ELF-1 (cell line): Measurements from ENCODE around the gene CFAP47.
"Not testable (repeated sequence)": the region's sequence is repeated elsewhere in the genome, so short reads cannot be mapped to it uniquely, and the experiment has no call there.

Experiments
- DNase-seq: peaks from one replicate; pipeline ENCODE4 v3.0.0-alpha.2; 2016; ENCODE audit warnings: low read depth, low spot score

CFAP47 gene, protein sequence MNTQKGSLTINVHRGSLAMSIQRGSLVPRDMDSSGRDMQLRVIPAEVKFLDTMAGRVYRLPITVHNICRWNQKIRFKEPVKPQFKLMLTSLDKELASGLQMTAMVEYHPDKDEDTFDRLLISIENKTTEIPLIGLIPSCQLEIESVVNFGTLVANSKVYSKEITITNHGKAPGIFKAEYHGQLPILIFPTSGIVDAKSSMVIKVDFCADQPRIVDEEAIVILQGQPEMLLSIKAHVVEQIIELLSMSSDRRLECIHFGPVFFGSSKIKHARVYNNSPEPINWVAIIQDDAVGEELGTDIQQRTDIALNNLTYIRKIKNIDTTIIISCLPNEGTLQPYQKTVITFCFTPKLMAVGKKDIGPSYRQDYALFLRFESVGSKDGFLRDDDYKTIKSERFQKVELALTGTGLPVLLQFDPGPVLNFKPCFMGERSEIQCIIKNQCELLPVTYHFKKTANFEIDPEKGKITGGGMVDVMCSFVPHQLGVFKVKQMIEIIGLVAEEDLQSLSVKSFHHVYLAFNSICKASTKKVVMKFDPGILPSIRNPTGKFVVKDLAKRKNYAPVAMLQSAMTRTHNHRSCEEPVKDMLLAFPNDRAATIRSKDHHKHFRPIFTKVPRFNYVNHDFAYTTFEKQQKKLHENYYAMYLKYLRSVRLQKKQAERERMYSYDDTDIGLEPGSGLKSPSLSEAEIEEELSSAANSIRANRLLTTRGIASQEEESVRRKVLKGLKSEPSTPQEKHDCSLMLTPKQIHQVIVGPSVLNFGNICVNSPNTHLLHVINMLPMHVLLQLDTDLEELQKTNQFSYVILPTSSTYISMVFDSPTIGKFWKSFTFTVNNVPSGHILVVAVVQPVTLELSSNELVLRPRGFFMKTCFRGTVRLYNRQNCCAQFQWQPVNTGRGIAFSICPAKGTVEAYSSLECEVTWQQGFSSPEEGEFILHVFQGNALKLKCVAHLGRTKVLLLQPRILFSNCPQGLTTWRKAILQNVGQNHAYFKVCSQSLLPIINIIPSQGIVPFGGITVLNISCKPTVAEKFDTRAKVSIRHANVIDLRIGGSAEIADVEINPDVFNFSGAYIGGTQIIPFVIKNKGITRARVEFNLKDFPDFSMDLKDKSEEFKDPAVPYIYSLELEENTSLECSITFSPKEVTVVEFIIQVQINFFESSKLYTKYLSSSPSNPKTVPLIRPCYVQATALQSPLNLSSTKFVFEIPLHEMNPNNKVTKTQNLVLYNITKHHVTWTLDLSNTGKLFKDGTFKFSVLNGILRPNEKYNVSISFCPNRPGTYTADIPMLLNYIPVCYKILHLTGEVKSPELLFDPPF (N-terminal part only)

DNA sequence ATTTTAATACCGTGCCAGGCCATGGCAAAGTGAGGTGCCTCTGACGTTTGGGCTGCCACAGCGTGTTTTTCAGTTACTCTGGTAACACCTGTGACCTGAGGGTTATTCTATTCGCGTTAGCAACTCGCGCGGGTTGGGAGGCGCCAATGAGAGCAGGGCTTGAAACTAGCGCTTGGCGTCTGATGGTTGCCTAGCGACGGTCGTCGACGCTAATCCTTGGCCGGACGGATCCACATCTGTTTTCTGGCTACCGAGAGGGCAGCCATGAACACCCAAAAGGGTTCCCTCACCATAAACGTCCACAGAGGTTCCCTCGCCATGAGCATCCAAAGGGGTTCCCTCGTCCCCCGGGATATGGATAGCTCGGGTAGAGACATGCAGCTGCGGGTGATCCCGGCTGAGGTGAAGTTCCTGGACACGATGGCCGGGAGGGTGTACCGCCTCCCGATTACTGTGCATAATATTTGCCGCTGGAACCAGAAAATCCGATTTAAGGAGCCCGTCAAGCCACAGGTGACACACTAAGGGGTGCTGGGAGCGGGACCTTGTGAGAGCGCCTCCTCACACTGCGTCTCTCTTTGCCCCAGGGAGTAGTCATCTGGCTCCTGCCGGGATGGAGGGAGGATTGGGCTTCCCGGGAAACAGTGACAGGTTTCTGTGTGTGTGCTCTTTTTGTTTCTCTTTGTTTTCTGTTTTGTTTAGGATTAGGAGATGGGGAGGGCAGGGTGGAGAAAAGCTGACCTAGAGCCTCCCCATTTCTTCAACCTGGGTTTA, at the start of gene CFAP47:
TSS of gene CFAP47 (plus strand) at position 199 of the 774 bp plus-strand sequence. CDS start at position 265, 66 bp downstream.
- DNase-seq: peak; percentile 86

DNA sequence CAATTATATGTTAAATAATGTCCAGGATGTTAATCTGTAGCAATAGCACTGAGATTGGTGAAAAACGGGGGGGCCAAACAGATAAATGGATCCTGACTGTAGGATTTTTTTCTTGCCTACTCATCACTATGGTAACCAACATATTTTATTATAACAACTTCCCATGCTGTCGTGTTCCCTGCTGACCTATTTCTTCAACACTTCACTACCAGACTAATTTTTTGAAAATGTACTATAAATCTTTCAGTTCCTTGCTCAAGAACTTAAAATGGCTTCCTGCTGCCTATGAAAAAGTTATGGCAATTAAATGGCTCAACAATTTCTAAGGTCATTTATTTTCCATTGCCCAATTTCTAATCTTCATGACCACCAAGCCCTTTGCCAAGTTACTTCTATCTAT, 38.9 kb upstream of the CFAP47 start:
- DNase-seq: no peak

DNA sequence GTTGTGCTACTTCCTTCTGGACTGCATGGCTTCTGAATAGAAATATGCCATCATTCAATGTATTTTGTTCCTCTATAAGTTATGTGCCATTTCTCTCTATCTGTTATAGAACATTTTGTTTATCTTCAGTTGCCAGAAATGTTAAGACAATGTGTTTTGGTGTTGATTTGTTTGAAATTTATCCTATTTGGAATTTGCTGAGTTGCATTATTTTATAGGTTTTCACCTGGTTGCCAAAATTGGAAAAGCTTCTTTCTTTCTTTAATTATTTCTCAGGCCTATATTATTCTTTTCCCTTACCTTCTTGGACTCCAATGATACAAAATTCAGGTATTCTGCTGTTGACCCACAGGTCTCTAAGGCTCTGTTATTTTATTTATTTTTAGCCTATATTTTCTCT, 33.4 kb upstream of the CFAP47 start:
- DNase-seq: no peak

DNA sequence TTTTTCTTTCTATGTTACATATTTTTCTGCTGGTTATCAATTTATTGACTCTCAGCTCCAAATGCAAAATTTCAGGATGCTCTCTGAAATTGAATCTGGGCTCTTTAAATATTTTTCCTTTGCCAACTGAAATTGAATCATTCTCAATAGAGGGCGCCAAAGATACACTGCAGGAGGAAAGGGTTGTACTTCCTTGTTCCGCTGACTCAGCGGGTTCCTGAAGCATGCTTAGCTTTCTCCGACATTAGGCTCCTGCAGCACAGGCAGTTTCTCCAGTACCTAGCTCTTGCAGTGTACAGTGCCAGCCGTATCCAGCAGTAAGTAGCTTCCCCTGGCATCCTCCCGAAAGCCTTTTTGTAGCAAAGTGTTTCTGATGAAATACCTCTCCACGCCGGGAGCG, 28.8 kb upstream of the CFAP47 start:
- DNase-seq: peak; percentile 66

DNA sequence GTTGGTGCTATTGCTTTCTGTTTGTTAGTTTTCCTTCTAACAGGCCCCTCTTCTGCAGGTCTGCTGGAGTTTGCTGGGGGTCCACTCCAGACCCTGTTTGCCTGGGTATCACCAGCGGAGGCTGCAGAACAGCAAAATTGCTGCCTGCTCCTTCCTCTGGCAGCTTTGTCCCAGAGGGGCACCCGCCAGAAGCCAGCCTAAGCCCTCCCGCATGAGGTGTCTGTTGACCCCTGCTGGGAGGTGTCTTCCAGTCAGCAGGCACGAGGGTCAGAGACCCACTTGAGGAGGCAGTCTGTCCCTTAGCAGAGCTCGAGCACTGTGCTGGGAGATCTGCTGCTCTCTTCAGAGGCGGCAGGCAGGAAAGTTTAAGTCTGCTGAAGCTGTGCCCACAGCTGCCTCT, 67.3 kb downstream of the CFAP47 start:
- not testable (repeated sequence) for DNase-seq

DNA sequence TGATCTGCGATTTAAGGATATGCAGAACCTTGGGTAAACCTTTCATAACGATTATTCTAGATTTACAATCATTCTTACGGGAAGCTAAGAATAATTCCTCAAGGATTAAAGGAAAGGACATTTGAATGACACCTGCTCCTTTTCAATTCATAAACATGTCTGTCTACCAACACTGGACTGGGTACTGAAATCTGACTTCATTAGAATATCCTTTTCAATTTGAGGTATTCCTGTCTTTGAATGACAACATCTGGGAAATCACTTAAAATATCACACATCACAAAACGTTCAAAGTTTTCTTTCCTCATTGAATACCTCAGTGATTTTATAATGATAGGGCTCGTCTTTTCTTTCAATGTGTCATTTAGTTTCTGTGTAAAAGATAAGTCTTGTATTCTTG, 87.7 kb downstream of the CFAP47 start:
- no peak for DNase-seq

DNA sequence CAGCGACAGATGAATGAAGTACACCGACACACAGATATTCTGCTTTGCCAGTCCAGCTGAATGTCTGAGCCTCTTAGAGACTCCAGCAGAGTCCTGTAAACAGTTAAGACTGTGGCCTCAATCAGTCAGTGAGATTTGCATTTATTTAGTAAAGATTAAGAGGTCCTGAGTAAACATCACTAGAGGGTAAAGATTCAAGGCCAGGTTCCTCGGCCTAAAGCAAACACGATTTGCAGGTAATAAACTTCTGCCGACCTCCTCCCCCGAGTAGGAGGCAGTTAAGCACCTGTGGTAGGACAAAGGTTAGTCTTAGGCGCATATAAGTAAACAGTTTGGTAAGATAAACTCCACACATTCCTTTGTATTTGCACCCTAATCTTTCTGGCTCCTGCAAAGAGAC, 99.6 kb downstream of the CFAP47 start:
- DNase-seq: no peak

DNA sequence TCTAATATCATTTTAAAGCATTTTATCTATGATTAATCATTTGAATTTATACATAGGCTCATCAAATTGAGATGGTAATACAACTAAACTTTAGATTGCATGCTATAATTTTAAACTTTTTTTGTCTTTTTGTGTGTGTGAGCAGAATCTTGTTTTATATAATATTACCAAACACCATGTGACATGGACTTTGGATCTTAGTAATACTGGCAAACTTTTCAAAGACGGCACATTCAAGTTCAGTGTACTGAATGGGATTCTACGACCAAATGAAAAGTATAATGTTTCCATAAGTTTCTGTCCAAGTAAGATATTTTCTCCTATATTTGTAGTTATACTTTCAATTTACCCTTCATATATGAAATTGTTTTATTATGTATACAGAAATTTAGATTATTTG, 116.0 kb downstream of the CFAP47 start:
- no peak for DNase-seq

DNA sequence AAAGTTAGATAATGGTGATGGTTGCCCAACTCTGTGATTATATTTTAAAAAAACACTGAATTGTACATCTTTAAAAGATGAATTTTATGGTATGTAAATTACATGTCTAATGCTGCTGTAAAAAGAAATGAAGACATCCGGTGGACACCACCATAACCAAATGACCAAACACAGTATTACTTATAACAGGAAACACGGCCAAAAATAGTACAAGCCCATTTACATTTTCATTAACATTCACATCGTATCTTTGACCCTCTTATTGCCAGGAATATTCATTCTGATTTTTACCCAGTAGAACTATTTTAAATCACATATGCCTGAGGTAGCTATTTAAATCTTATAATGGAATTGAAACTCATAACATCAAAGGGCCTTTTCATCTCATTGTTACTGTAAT, 143.2 kb downstream of the CFAP47 start:
- DNase-seq: no peak

DNA sequence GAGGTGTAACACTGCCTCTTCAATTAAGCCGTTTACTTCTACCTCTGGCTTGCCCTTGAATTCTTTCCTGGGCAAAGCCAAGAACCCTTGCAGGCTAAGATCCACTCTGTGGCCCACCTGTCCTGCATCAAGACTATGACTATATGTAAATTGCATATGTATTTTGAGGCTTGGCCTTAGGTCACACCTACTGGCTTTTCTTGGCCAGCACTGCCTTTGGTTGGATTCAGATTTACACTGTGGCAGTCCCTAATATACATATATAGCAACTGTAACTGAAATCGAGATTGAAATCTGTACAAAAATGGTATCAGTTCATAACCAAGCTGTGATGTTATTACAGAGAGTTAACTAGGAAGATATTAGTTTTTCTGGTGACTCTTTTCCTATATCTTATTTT, 151.5 kb downstream of the CFAP47 start:
- no peak for DNase-seq

DNA sequence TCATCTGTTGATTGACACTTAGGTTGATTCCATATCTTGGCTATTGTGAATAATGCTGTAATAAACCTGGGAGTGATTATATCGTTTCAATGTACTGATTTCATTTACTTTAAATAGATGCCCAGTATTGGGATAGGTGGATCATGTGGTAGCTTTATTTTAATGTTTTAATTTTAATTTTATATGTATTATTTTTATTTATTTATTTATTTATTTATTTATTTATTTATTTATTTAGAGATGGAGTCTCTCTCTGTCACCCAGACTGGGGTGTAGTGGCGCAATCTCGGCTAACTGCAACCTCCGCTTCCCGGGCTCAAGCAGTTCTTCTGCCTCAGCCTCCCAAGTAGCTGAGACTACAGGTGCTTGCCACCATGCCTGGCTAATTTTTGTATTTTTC, 155.5 kb downstream of the CFAP47 start:
- DNase-seq: not testable (repeated sequence)

DNA sequence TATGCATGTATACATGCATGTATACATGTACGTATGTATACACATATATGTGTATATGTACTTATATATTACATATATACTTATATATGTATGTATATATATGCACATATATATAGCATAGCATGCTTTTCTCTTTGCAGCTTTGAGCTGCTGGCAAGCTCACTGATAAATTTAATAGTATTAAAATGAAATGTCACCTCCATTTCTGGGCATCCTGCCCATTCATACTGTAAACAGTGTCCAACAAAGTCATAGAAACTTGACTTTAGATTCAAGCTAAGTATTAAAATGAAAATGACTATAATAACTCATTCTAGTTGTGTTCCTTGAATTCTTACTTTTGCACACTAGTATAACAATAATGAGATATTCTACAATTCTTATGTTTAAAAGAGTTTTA, 163.7 kb downstream of the CFAP47 start:
- no peak for DNase-seq

DNA sequence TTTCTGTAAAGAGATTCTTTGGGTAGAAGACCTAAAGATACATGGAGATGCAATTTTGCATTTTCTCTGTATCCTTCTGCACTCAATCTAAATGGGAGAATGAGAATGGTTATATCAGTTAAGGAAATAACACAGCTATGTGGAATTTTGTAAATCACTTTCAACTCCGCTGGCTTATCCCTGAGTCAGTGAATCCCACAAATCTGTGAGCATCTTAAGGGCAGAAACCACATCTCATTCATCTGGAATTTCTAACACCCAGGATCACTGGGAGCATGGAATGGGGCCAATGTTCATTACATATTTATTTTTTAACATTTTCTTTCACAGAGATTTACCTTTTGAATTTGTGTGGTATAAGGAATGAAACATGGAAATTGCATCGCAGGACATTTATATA, 167.8 kb downstream of the CFAP47 start:
- DNase-seq: no peak

DNA sequence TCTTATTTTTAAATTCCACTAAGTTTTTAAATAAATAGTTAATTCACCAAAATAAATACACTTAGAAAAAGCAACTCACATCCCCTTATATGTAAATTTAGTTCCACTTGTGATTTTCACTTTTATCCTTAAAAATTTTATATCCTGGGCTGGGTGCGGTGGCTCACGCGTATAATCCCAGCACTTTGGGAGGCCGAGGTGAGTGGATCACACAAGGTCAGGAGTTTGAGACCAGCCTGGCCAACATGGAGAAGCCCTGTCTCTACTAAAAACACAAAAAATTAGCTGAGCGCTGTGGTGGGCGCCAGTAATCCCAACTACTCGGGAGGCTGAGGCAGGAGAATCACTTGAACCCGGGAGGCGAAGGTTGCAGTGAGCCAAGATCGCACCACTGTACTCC, 169.4 kb downstream of the CFAP47 start:
- DNase-seq: not testable (repeated sequence)

DNA sequence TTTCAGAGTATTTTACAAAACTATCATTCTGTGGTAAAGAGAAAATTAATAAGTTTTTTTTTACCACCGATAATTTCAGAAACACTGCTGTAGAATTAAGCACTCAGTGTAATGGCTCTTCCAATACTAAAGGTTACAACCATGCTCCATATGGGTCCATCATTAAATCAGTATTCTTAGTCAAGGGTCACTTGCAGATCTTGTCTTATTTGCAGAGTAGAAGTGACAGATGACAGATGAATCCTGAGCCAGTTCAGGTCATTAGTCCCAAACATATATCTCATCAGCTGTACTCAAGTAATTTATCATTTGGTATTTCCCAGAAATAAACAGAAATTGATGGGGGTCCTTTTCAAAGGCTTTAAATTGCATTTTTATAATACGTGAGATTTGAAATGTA, 182.9 kb downstream of the CFAP47 start:
- DNase-seq: no peak

DNA sequence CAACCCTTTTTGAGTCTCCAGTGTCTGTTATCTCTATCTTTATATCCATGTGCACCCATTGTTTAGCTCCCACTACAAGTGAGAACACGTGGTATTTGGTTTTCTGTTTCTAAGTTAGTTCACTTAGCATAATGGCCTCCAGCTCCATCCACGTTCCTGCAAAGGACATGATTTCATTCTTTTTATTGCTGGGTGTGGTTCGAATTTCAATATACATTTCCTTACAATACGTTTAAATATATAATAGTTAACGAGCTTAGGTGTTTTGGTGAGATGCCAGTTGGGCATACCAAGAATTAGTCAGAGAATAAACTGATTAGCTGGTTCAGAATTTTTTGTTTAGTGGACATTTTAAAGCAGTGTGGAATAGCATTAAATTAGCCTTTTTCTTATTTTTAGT, 196.7 kb downstream of the CFAP47 start:
- no peak for DNase-seq

DNA sequence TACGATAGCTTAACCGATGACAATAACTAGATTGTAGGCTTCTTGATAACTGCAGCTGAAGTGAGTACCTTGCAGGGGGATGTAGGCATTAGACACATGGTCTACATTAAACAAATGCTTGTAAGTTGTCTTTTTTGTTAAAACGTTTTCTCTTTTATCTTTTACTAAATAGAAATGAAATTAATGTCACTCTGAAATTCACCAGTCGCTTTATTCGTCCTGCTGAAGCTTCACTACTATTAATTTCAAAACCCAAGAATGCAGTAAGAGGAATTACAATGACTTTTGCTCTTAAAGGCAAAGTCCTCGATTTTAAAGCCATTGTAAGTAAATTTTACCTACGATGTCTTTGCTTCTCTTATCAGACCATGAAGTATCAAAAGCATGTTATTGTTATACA, 239.7 kb downstream of the CFAP47 start:
- DNase-seq: no peak

DNA sequence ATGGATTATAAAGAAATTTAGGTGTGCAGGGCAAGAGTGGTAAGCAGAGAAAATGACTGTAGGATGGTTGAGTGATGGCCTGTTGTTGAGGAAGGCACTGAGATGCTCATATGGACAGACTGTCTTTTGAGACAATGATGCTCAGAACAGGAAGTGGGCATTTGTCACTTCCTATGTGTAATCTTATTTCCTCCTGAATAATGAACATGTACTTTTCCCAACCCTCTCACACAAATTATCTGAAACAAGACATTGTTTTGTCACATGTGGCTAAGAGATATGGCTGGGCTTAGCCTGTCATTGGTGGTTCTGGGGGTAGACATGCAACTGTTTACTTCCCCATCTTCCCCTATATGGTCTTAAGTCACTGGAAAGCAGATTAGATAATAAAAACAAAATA, 240.5 kb downstream of the CFAP47 start:
- no peak for DNase-seq

DNA sequence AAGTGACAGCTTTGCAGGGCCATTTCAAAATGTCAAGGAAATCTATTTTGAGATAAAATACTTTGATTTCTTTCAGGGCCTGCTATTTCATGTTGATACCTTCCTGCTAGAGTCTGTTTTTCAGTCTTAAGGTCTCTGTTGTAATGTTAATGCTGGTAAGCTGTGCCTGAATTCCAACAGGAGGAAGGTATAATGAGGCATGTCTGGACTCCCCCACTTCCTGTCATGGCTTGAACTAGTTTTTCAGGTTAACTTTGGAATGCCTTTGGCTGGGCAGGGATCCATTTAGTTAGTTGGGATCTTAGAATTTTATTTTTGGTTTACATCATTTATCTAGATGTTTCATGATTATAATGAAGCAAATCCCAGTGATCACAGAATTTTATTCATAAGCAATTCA, 279.0 kb downstream of the CFAP47 start:
- DNase-seq: peak; percentile 51

DNA sequence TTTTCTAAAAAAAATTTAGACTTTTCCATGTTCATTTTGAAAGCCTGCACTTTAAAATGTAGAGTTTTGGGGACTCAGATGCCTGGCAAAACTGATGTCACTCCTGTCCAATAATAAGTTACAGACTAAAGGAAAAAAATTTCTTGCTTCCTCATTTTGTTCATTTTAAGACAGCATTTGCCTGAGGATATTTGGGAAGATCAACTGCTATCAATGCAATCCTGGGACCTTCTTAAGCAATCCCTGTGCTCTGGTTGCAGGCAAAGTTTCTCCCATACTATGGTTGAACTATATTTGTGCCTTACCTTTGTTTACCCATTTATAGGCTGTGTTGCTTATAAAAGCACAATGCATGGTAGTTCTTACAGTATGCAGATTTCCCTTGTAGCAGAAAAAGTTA, 280.4 kb downstream of the CFAP47 start:
- no peak for DNase-seq

DNA sequence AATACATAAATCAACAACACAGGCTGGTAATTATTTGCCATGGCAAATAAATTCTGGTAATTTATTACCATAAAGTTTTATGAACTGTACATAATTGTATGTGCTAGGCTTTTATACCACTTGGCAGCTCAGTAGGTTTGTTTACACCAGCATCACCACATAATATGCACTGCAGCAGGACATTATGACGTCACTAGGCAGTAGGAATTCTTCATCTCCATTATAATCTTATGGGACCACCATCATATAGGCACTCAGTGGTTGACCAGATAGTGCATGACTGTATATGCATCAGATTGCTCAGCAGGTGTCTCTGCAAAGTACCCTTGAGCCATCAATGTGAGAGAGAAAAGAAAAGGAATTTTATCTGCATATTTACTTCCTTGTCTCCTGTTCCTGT, 295.4 kb downstream of the CFAP47 start:
- DNase-seq: no peak
